BE2C (cell line): ENCODE data around the gene DENND4A. TPM values are rescaled to one million over a fixed set of nuclear protein-coding genes. Genes with fewer than 3 reads are reported as not detected.
A peak's percentile ranks its signal among the peaks of the same experiment; 100 is the strongest.

Source experiments
- DNase-seq: peaks from one replicate; pipeline ENCODE4 v3.0.0-alpha.2; 2020
- H3K27me3 ChIP-seq: fragments of 250-450 bp; sonication (Bioruptor Pico); 2 replicates; pipeline ENCODE4 v1.5.1; 2020; ENCODE audit warnings: mild to moderate bottlenecking
- H3K36me3 ChIP-seq: fragments of 250-450 bp; sonication (Bioruptor Pico); 2 replicates; pipeline ENCODE4 v1.5.1; 2020; ENCODE audit warnings: mild to moderate bottlenecking
- H3K4me1 ChIP-seq: fragments of 250-450 bp; sonication (Bioruptor Pico); 2 replicates; pipeline ENCODE4 v1.5.1; 2020
- H3K4me3 ChIP-seq: 2 replicates; pipeline ENCODE4 v1.5.1; 2011; ENCODE audit warnings: low read depth, low read length
- H3K9me3 ChIP-seq: fragments of 250-450 bp; sonication (Bioruptor Pico); 2 replicates; pipeline ENCODE4 v1.5.1; 2020
- polyA plus RNA-seq: library from polyadenylated mRNA; unstranded; fragments of >200 nt; gene quantifications from one replicate; pipeline ENCODE4 v1.2.1, GENCODE V29; 2012; ENCODE audit warnings: low read depth, missing spikeins; ENCODE audit not compliant: insufficient read length, insufficient read depth
- TF ChIP-seq, protein P1 (sequence below): IDR thresholded peaks from 2 replicates; pipeline ENCODE4 v1.5.1; 2012; ENCODE audit warnings: mild to moderate bottlenecking, low read depth, low read length

The DENND4A gene
- 14.0 TPM for polyA plus RNA-seq

DNA sequence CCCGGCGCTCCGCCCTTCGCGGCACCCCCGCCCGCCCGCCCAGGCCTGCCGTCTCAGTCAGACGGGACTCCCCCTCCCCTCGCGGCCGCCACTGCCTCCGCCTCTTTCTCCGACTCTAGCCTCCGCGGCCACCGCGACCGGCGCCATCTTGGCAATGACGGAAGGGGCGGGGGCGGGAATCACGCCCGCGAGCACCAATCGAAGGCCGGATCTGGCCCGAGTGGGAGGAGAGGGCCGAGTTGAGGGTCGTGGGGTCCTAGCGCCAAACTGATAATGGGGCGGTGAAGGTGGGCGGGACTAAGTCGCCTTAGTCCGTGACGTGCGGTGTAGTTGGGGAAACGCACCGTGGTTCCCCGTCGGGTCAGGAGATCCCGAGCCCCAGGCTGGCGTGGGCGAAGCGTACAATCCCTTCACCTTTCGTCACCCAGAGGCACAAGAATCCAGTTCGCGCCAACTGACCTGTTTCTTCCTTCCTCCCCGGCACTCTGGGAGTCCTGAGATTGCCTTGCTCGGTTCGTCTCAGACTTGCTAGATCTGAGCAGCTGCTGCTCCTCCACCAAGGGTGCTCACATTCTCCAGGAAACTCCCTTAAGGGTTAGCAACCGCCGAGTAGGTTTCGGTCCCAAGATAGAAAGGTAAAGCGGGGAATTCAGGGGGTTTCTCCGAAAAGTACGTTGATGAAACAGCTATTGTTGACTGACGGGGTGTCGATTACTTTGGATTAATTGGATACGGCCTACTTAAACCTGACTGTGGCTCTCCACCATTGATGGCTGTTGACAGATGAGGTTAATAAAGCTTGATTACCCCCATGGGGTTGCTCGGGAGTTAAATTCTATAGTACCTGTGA, at the start of gene DENND4A:
TSS of gene DENND4A (minus strand) at position 156 of the 850 bp plus-strand sequence. CDS start 35,843 bp downstream, outside the sequence.
- peak; percentile 99 for DNase-seq
- no peaks in the 10 kb centered on the region for H3K9me3 ChIP-seq
- peak within 1 kb of the TSS; percentile 95 for H3K4me3 ChIP-seq
- H3K27me3 ChIP-seq, result no peaks in the 10 kb centered on the region
- no peaks in the 10 kb centered on the region for H3K36me3 ChIP-seq
- no peaks in the 10 kb centered on the region for H3K4me1 ChIP-seq
- TF ChIP-seq, protein P1, sequence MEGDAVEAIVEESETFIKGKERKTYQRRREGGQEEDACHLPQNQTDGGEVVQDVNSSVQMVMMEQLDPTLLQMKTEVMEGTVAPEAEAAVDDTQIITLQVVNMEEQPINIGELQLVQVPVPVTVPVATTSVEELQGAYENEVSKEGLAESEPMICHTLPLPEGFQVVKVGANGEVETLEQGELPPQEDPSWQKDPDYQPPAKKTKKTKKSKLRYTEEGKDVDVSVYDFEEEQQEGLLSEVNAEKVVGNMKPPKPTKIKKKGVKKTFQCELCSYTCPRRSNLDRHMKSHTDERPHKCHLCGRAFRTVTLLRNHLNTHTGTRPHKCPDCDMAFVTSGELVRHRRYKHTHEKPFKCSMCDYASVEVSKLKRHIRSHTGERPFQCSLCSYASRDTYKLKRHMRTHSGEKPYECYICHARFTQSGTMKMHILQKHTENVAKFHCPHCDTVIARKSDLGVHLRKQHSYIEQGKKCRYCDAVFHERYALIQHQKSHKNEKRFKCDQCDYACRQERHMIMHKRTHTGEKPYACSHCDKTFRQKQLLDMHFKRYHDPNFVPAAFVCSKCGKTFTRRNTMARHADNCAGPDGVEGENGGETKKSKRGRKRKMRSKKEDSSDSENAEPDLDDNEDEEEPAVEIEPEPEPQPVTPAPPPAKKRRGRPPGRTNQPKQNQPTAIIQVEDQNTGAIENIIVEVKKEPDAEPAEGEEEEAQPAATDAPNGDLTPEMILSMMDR, result no peak

DNA sequence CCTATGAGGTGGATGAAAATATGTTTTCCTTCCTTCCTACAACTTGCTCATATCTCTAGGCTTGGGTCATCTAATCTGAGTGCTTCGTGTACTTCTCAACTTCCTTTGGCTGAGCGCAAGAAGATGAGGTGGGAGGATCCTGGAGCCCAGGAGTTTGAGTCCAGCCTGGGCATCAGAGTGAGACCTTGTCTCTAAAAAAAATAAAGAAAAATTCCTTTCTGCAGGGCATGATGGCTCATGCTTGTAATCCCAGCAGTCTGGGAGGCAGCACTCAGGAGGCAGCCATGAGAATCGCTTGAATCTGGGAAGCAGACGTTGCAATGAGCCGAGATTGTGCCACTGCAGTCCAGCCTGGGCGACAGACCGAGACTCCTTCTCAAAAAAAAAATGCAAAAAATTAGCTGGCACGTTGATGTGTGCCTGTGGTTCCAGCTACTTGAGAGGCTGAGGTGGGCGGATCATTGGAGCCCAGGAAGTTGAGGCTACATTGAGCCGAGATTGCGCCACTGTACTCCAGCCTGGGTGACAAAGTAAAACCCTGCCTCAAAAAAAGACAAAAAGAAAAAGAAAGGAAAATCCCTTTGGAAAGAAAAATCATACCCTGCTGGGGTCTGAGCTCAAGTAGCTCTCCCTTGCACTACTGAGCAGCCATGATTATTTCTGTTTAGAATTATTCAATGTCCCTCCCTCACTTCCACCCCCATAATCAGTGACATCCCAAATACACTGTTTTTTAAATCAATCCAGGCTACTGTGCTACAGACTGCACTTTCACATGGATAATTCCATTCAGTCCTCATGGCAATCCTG, 49.2 kb upstream of the DENND4A start:
- Histone ChIP-seq H3K4me3 (no peak overlapping the region), H3K9me3 (no peaks in the 10 kb centered on the region), H3K27me3 (no peaks in the 10 kb centered on the region), H3K36me3 (no peaks in the 10 kb centered on the region), H3K4me1 (no peaks in the 10 kb centered on the region)
- TF ChIP-seq, protein P1, result no peak
- no peak for DNase-seq

DNA sequence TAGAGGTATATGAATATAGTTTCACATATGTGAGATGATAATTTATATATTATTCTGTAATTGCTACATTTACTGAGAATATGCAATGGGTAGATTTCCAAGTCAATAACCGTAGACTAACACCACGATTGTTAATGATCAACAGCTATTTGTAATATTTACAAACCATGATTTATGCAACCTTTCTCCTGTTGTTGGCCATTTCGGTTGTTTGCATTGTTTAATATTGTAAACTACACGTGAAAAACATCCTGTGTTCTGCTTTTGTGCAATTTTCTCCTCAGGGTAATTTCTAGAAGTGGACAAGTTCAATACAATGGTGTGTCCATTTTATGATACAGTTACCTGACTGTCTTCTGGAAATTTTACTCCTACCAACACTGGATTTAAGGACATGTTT, 47.9 kb upstream of the DENND4A start:
- Histone ChIP-seq H3K4me1 (no peaks in the 10 kb centered on the region), H3K36me3 (no peaks in the 10 kb centered on the region), H3K9me3 (no peaks in the 10 kb centered on the region), H3K27me3 (no peaks in the 10 kb centered on the region), H3K4me3 (no peak overlapping the region)
- TF ChIP-seq, protein P1, result no peak
- DNase-seq, result no peak

DNA sequence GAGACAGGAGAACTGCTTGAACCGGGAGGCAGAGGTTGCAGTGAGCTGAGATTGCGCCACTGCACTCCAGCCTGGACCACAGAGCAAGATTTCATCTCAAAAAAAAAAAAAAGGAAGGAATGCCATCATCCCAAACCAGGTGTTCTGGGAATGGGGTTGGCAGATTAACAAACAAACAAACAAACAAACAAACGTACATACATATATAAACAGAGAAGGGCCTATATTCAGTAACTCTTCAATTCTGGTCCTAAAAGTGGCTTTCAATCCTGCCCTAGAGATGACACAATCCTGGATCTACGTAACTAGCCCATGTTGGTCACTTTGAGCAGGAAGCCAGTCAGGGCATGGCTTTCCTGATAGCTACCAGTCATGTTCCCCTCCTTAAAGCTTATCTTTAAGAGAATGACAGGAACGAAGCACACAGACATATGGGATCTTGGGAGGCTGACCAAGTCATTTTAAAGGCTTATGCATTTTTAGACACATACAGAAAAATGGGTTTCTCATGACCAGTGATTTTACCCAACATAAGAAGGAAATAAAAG, 47.3 kb upstream of the DENND4A start:
- no peaks in the 10 kb centered on the region for H3K4me1 ChIP-seq
- TF ChIP-seq, protein P1, result no peak

DNA sequence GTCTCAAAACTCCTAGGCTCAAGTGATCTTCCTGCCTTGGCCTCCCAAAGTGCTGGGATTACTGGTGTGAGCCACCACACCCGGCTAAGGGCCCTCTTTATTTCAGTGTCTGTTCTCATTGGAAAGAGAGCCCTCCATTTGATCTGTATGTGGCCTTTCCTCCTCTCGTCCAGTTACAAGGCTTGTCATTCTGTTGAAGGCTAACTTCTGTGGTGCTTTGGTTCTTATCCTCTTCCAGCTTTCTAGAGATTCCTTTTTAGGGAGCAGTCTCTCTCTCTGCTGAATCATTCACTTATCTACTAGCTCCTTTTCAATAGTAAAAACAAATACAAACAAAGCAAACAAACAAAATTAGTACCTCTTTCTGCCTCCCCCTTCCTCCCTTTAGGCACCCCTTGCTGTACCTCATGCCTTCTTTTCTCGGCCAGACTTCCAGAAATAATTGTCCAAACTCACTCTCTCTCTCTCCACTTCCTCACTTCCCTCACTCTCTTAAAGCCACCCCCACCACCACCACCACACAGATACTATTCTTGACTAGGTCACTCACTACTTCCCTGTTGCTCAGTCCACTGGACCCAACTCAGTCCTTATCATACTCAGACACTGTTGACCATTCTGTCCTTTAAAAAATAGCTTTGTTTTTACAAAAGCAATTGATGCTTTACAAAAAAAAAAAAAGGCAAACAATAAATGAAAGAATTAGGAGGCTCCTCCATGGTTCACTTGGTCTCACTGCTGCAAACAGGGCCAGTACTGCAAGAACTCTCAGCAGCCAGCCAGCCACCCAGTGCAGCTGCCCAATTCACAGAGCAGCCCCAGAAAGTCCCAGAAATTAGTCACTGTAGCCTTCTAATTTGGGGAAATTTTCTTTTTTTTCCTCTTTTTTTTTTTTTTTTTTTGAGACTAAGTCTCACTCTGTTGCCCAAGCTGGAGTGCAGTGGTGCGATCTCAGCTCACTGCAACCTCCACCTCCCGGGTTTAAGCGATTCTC, 45.5 kb upstream of the DENND4A start:
- Histone ChIP-seq H3K9me3 (no peaks in the 10 kb centered on the region), H3K4me1 (peaks cover 8% of the 10 kb centered on the region), H3K36me3 (no peaks in the 10 kb centered on the region), H3K27me3 (no peaks in the 10 kb centered on the region), H3K4me3 (no peak overlapping the region)
- DNase-seq, result no peak
- TF ChIP-seq, protein P1, result no peak

More for the DNA sequence above, 47.3 kb upstream of the DENND4A start:
- no peak overlapping the region for H3K4me3 ChIP-seq
- no peaks in the 10 kb centered on the region for H3K27me3 ChIP-seq
- no peaks in the 10 kb centered on the region for H3K36me3 ChIP-seq
- no peak for DNase-seq
- H3K9me3 ChIP-seq, result no peaks in the 10 kb centered on the region
